GM23338 (cell line): ENCODE measurements around the gene SELENOH. TPM values are rescaled to one million over a fixed set of nuclear protein-coding genes. Genes with fewer than 3 reads are reported as not detected.

Experiments
- ATAC-seq: fragments of 200-7000 bp; cut with Tn5 transposase; 3 replicates; pipeline ENCODE4 v1.9.1; 2020
- DNase-seq: peaks from one replicate; pipeline ENCODE4 v3.0.0-alpha.2; 2015; ENCODE audit warnings: low spot score
- H2AFZ ChIP-seq: fragments of 200-600 bp; sonication (generic); 2 replicates; pipeline ENCODE4 v1.8.0; 2016; ENCODE audit warnings: antibody characterized with exemption, mild to moderate bottlenecking, moderate library complexity
- H3F3A ChIP-seq: fragments of 200-600 bp; sonication (generic); replicated peaks from 2 replicates; pipeline ENCODE4 v1.8.0; 2017; ENCODE audit warnings: antibody characterized with exemption, mixed run types, low read depth
- H3K27ac ChIP-seq: fragments of 200-600 bp; sonication (generic); 2 replicates; pipeline ENCODE4 v1.6.1; 2016; ENCODE audit warnings: low read depth
- H3K27me3 ChIP-seq: fragments of 200-600 bp; sonication (generic); 2 replicates; pipeline ENCODE4 v1.8.0; 2016; ENCODE audit warnings: mild to moderate bottlenecking, mixed run types, moderate library complexity; ENCODE audit not compliant: insufficient read depth
- H3K36me3 ChIP-seq: fragments of 200-600 bp; sonication (generic); 2 replicates; pipeline ENCODE4 v1.8.0; 2016; ENCODE audit warnings: mild to moderate bottlenecking; ENCODE audit not compliant: insufficient read depth
- H3K4me1 ChIP-seq: fragments of 200-600 bp; sonication (generic); 2 replicates; pipeline ENCODE4 v1.8.0; 2016; ENCODE audit warnings: mild to moderate bottlenecking, moderate library complexity; ENCODE audit not compliant: insufficient read depth
- H3K4me2 ChIP-seq: fragments of 200-600 bp; sonication (generic); 2 replicates; pipeline ENCODE4 v1.7.1; 2017; ENCODE audit warnings: mixed run types
- H3K4me3 ChIP-seq: fragments of 200-600 bp; sonication (generic); 2 replicates; pipeline ENCODE4 v1.6.1; 2016; ENCODE audit warnings: mixed run types
- H3K79me2 ChIP-seq: fragments of 200-600 bp; sonication (generic); replicated peaks from 2 replicates; pipeline ENCODE4 v1.8.0; 2017; ENCODE audit warnings: mild to moderate bottlenecking; ENCODE audit not compliant: insufficient read depth
- H3K9me2 ChIP-seq: fragments of 200-600 bp; sonication (generic); 2 replicates; pipeline ENCODE4 v1.8.0; 2017; ENCODE audit not compliant: insufficient read depth
- H4K20me1 ChIP-seq: fragments of 200-600 bp; sonication (generic); replicated peaks from 2 replicates; pipeline ENCODE4 v1.8.0; 2017; ENCODE audit warnings: mild to moderate bottlenecking; ENCODE audit not compliant: insufficient read depth
- H3K27ac Mint-ChIP-seq: 2 replicates; pipeline ENCODE4 v1.8.0; 2020; ENCODE audit warnings: inconsistent platforms, mild to moderate bottlenecking, moderate library complexity, mixed read lengths
- H3K27me3 Mint-ChIP-seq: 3 replicates; pipeline ENCODE4 v1.8.0; 2022; ENCODE audit warnings: low read depth, mild to moderate bottlenecking, moderate library complexity, mixed read lengths, inconsistent platforms; ENCODE audit not compliant: insufficient read depth, poor library complexity
- H3K36me3 Mint-ChIP-seq: 3 replicates; pipeline ENCODE4 v1.8.0; 2021; ENCODE audit warnings: low read depth, mild to moderate bottlenecking, inconsistent platforms, moderate library complexity, mixed read lengths
- H3K4me1 Mint-ChIP-seq: 3 replicates; pipeline ENCODE4 v1.8.0; 2020; ENCODE audit warnings: mild to moderate bottlenecking, inconsistent platforms, mixed read lengths
- H3K4me3 Mint-ChIP-seq: 3 replicates; pipeline ENCODE4 v1.8.0; 2021; ENCODE audit warnings: moderate library complexity, mild to moderate bottlenecking, inconsistent platforms, mixed read lengths
- H3K9me3 Mint-ChIP-seq: 3 replicates; pipeline ENCODE4 v1.8.0; 2020; ENCODE audit warnings: moderate library complexity, mild to moderate bottlenecking, inconsistent platforms, mixed read lengths
- CREB1 ChIP-seq: fragments of 250-450 bp; sonication (Bioruptor Pico); IDR thresholded peaks from 2 replicates; pipeline ENCODE4 v1.5.0; 2020; ENCODE audit warnings: low read depth, mild to moderate bottlenecking, moderate library complexity
- CTCF ChIP-seq, 2 experiments: fragments of 200-600 bp in 1 of 2; sonication (generic) in 1 of 2; conservative IDR thresholded peaks; 2 replicates each; pipeline versions ENCODE4 v1.5.1 to v1.6.1; 2016 to 2017; ENCODE audit warnings: antibody characterized with exemption in 2 of 2, low read depth in 2 of 2, mild to moderate bottlenecking in 2 of 2, moderate library complexity in 1 of 2
- ETS1 ChIP-seq: IDR thresholded peaks from 2 replicates; pipeline ENCODE4 v1.6.1; 2016; ENCODE audit warnings: antibody characterized with exemption
- EZH2phosphoT487 ChIP-seq: fragments of 200-600 bp; sonication (generic); IDR thresholded peaks from one replicate; pipeline ENCODE4 v1.8.1; 2018; ENCODE audit warnings: antibody characterized with exemption; ENCODE audit not compliant: unreplicated experiment
- JUNB ChIP-seq: IDR thresholded peaks from one replicate; pipeline ENCODE4 v1.6.1; 2016; ENCODE audit warnings: antibody characterized with exemption; ENCODE audit not compliant: unreplicated experiment
- NANOG ChIP-seq: IDR thresholded peaks from 2 replicates; pipeline ENCODE4 v1.6.1; 2016; ENCODE audit warnings: antibody characterized with exemption, borderline replicate concordance
- POLR2AphosphoS5 ChIP-seq: IDR thresholded peaks from 2 replicates; pipeline ENCODE4 v1.6.1; 2016; ENCODE audit warnings: antibody characterized with exemption, low read depth
- STAT1 ChIP-seq: IDR thresholded peaks from one replicate; pipeline ENCODE4 v1.6.1; 2016; ENCODE audit warnings: antibody characterized with exemption; ENCODE audit not compliant: unreplicated experiment
- ZNF114 ChIP-seq: fragments of 250-450 bp; sonication (Bioruptor Pico); IDR thresholded peaks from 2 replicates; pipeline ENCODE4 v1.5.0; 2020; ENCODE audit warnings: mild to moderate bottlenecking, moderate library complexity
- ZNF331 ChIP-seq: fragments of 250-450 bp; sonication (Bioruptor Pico); IDR thresholded peaks from 2 replicates; pipeline ENCODE4 v1.5.0; 2020; ENCODE audit warnings: low read depth, mild to moderate bottlenecking, moderate library complexity
- ZNF462 ChIP-seq: fragments of 250-450 bp; sonication (Bioruptor Pico); IDR thresholded peaks from 2 replicates; pipeline ENCODE4 v1.5.0; 2020; ENCODE audit warnings: mild to moderate bottlenecking, moderate library complexity
- polyA plus RNA-seq: library from polyadenylated mRNA; unstranded; fragments of >200 nt; fragmentation: Nextera tagmentation; extraction: Ambion mirVana; gene quantifications from 2 replicates; pipeline ENCODE4 v1.2.1, GENCODE V29; 2016
- total RNA-seq: library from RNA; depleted of rRNA; stranded (reverse); fragments of >200 nt; shearing (Covaris generic); gene quantifications from 2 replicates; pipeline ENCODE4 v1.2.3, GENCODE V29; 2014

The SELENOH gene
- total and polyA plus RNA-seq, 2 experiments from 2014 or later: 282 to 379 TPM

- peak overlapping the region; percentile 23; the same call in 1 of the 2 replicates for H3K27ac ChIP-seq
Measured at GRCh38 chr11:57788703-57789088, 47.4 kb downstream of the SELENOH start.

GRCh38 chr11:57791321-57792059, 50.2 kb downstream of the SELENOH start:
- Histone ChIP-seq H3K36me3 (peaks cover 24% of the 10 kb centered on the region), H3K79me2 (peaks cover 95% of the 10 kb centered on the region), H3K27ac (peak overlapping the region; percentile 79), H3K9me2 (no peaks in the 10 kb centered on the region), H3F3A (peaks cover 8% of the 10 kb centered on the region; the same call in 1 of the 2 replicates), H4K20me1 (peaks cover 26% of the 10 kb centered on the region), H3K4me2 (no peak overlapping the region), H3K27me3 (no peaks in the 10 kb centered on the region), H2AFZ (no peak overlapping the region), H3K4me3 (no peak overlapping the region), H3K4me1 (peaks cover 32% of the 10 kb centered on the region)
- H3K4me1 Mint-ChIP-seq: peaks cover 37% of the 10 kb centered on the region
- peaks cover 3% of the 10 kb centered on the region for H3K27me3 Mint-ChIP-seq
- H3K4me3 Mint-ChIP-seq: no peak overlapping the region
- no peaks in the 10 kb centered on the region for H3K9me3 Mint-ChIP-seq
- peaks cover 37% of the 10 kb centered on the region for H3K36me3 Mint-ChIP-seq
- H3K27ac Mint-ChIP-seq: peak overlapping the region; percentile 78
- ATAC-seq (peak; percentile 21; the same call in 2 of the 3 replicates), DNase-seq (no peak)
- TF ChIP-seq CREB1 (CRISPR knock-in tag): no peak
- TF ChIP-seq JUNB: no peak
- no peak for TF ChIP-seq ZNF462 (CRISPR knock-in tag)
- TF ChIP-seq ZNF331 (CRISPR knock-in tag): no peak
- TF ChIP-seq POLR2AphosphoS5: no peak
- no peak for TF ChIP-seq STAT1
- TF ChIP-seq NANOG: no peak
- no peak for TF ChIP-seq CTCF (conservative IDR thresholded peaks at IDR 0.05; ENCODE audit: low read depth in 2 of 2)

More at GRCh38 chr11:57788703-57789088, 47.4 kb downstream of the SELENOH start:
- no peak overlapping the region for H2AFZ ChIP-seq
- no peaks in the 10 kb centered on the region for H3F3A ChIP-seq
- H3K36me3 Mint-ChIP-seq: peaks cover 17% of the 10 kb centered on the region
- ATAC-seq (no peak), DNase-seq (no peak)
- H4K20me1 ChIP-seq: peaks cover 26% of the 10 kb centered on the region
- H3K27ac Mint-ChIP-seq: no peak overlapping the region
- no peak overlapping the region for H3K4me3 ChIP-seq
- peaks cover 100% of the 10 kb centered on the region for H3K79me2 ChIP-seq
- H3K4me3 Mint-ChIP-seq: no peak overlapping the region
- H3K9me3 Mint-ChIP-seq: no peaks in the 10 kb centered on the region
- no peaks in the 10 kb centered on the region for H3K9me2 ChIP-seq
- no peak for TF ChIP-seq ETS1
- TF ChIP-seq EZH2phosphoT487: no peak
- TF ChIP-seq ZNF114 (CRISPR knock-in tag): no peak
- no peak for TF ChIP-seq POLR2AphosphoS5
- H3K4me1 Mint-ChIP-seq: peaks cover 45% of the 10 kb centered on the region
- peaks cover 3% of the 10 kb centered on the region for H3K27me3 Mint-ChIP-seq
- H3K4me2 ChIP-seq: no peak overlapping the region
- no peaks in the 10 kb centered on the region for H3K27me3 ChIP-seq
- peaks cover 35% of the 10 kb centered on the region for H3K4me1 ChIP-seq
- H3K36me3 ChIP-seq: peaks cover 3% of the 10 kb centered on the region; the same call in 1 of the 2 replicates
